GM12873 (cell line): ENCODE data around the gene GHRHR.

Source experiments
- CTCF ChIP-seq: IDR thresholded peaks from 2 replicates; pipeline ENCODE4 v1.5.1; 2012; ENCODE audit warnings: low read depth, mild to moderate bottlenecking, moderate library complexity, low read length, control low read depth; ENCODE audit not compliant: insufficient read depth; ENCODE audit errors: missing control alignments

The GHRHR gene

GRCh38 chr7:31022117-31022516 lies 58.4 kb downstream of the GHRHR start:
- no peak for TF ChIP-seq CTCF

GRCh38 chr7:31022726-31023125 lies 59.0 kb downstream of the GHRHR start:
- no peak for TF ChIP-seq CTCF

- TF ChIP-seq CTCF, result no peak
Observed at GRCh38 chr7:31023877-31024276, 60.1 kb downstream of the GHRHR start.

GRCh38 chr7:31027161-31027965 lies 63.6 kb downstream of the GHRHR start:
- no peak for TF ChIP-seq CTCF

GRCh38 chr7:31028006-31028405 lies 64.3 kb downstream of the GHRHR start:
- no peak for TF ChIP-seq CTCF

GRCh38 chr7:31028417-31028992 lies 64.8 kb downstream of the GHRHR start:
- no peak for TF ChIP-seq CTCF
